ENCODE results near the gene TRIL. TPM values are rescaled to one million over a fixed set of nuclear protein-coding genes. Genes with fewer than 3 reads are reported as not detected.
A peak's percentile ranks its signal among the peaks of the same experiment; 100 is the strongest.

Gene TRIL
- total and polyA plus RNA-seq, 2 of the 13 experiments (the other 11 are each of a cell fraction or from before 2014, with no cell fraction given) = 0.18 to 0.40 TPM

- TF ChIP-seq ZNF570 (CRISPR knock-in tag; IDR thresholded peaks at IDR 0.05; ENCODE audit: borderline replicate concordance) (no peak), XRCC5 (optimal IDR thresholded peaks at IDR 0.05; ENCODE audit: low read length) (peak; percentile 65), TEAD3 (CRISPR knock-in tag; optimal IDR thresholded peaks at IDR 0.05; ENCODE audit: borderline replicate concordance) (peak; percentile 40), SMARCC2 (IDR thresholded peaks at IDR 0.05) (no peak)
Measured at GRCh38 chr7:28921822-28922221, 36.3 kb downstream of the TRIL start (continued).

GRCh38 chr7:28920424-28920823, 37.7 kb downstream of the TRIL start:
- no peaks in the 10 kb centered on the region for H4K20me1 ChIP-seq (ENCODE audit: insufficient read depth, low read length)
- H3K4me2 ChIP-seq (ENCODE audit: low read depth, low read length) = no peak overlapping the region
- no peak overlapping the region for H3K27ac ChIP-seq (ENCODE audit: extremely low read length, insufficient read depth, low read length)
- H3K4me1 ChIP-seq (ENCODE audit: insufficient read depth, low read length) = peaks cover 19% of the 10 kb centered on the region
- no peak overlapping the region for H3K9ac ChIP-seq (ENCODE audit: insufficient read depth, low read depth, low read length)
- in situ Hi-C loops (cut with HindIII; ENCODE audit: extremely low pct_ligation_motif_present, low pct_unique_long_range_greater_than_20kb) = loop anchor here (5.0 to 10.0 kb wide), 5 partner anchors 37 to 644 kb away; partner anchors contain the start of genes PRR15 and TRIL
- H3K4me3 ChIP-seq (replicated peaks in 1 of 3; ENCODE audit: insufficient read depth in 1 of 3, low read depth in 2 of 3, low read length in 3 of 3) = no peak overlapping the region
- FAIRE-seq (no peak), DNase-seq (ENCODE audit: low spot score) (no peak), ATAC-seq (no peak)
- 70% methylated on average over 6 of the region's 6 CpGs for WGBS (ENCODE audit: low lambda C conversion rate)
- H2AFZ ChIP-seq (ENCODE audit: low read length) = no peak overlapping the region
- H3K79me2 ChIP-seq (ENCODE audit: insufficient read depth, low read length) = no peaks in the 10 kb centered on the region
- no TSS peak for BruUV-seq (replicated peaks)
- no peaks in the 10 kb centered on the region for H3K36me3 ChIP-seq (replicated peaks in 1 of 2; ENCODE audit: control insufficient read depth in 1 of 2, insufficient read depth in 2 of 2, low read length in 2 of 2)
- ChIA-PET POLR2A (no interaction called here), CTCF (ENCODE audit: low intra/inter-chr PET ratio, low total read pairs) (interaction anchor here (3.7 kb wide), 1 partner anchor 181 kb away, joined by 57 read pairs; no protein-coding TSS in a partner anchor)
- no peaks in the 10 kb centered on the region for H3K9me3 ChIP-seq (ENCODE audit: low read length)
- no peak for TF ChIP-seq ZBTB14 (CRISPR knock-in tag; IDR thresholded peaks at IDR 0.05)
- TF ChIP-seq KDM2A (CRISPR knock-in tag; IDR thresholded peaks at IDR 0.05; ENCODE audit: borderline replicate concordance, low read depth) = no peak
- H3K27me3 ChIP-seq (ENCODE audit: control insufficient read depth in 1 of 2, insufficient read depth in 2 of 2, low read length in 2 of 2) = no peaks in the 10 kb centered on the region
- intact Hi-C loops (cut with micrococcal nuclease; ENCODE audit: unreplicated experiment) = loop anchor here (5.0 kb wide), 2 partner anchors 427 to 692 kb away; no protein-coding TSS in a partner anchor

GRCh38 chr7:28919510-28919909, 38.6 kb downstream of the TRIL start:
- BruUV-seq (replicated peaks) = no TSS peak
- Histone ChIP-seq H3K27me3 (ENCODE audit: control insufficient read depth in 1 of 2, insufficient read depth in 2 of 2, low read length in 2 of 2) (no peaks in the 10 kb centered on the region), H4K20me1 (ENCODE audit: insufficient read depth, low read length) (no peaks in the 10 kb centered on the region), H3K4me3 (replicated peaks in 1 of 3; ENCODE audit: insufficient read depth in 1 of 3, low read depth in 2 of 3, low read length in 3 of 3) (no peak overlapping the region), H3K9me3 (ENCODE audit: low read length) (no peaks in the 10 kb centered on the region), H3K36me3 (replicated peaks in 1 of 2; ENCODE audit: control insufficient read depth in 1 of 2, insufficient read depth in 2 of 2, low read length in 2 of 2) (no peaks in the 10 kb centered on the region), H2AFZ (ENCODE audit: low read length) (no peak overlapping the region), H3K79me2 (ENCODE audit: insufficient read depth, low read length) (no peaks in the 10 kb centered on the region), H3K9ac (ENCODE audit: insufficient read depth, low read depth, low read length) (no peak overlapping the region), H3K4me2 (ENCODE audit: low read depth, low read length) (no peak overlapping the region), H3K27ac (ENCODE audit: extremely low read length, insufficient read depth, low read length) (no peak overlapping the region), H3K4me1 (ENCODE audit: insufficient read depth, low read length) (peaks cover 19% of the 10 kb centered on the region)
- WGBS (ENCODE audit: low lambda C conversion rate) = 35% methylated on average over 9 of the region's 9 CpGs
- intact Hi-C loops (cut with micrococcal nuclease; ENCODE audit: unreplicated experiment) = no loop called here
- FAIRE-seq (no peak), ATAC-seq (no peak), DNase-seq (ENCODE audit: low spot score) (no peak)
- ChIA-PET POLR2A (no interaction called here), CTCF (ENCODE audit: low intra/inter-chr PET ratio, low total read pairs) (no interaction called here)
- in situ Hi-C loops (cut with HindIII; ENCODE audit: extremely low pct_ligation_motif_present, low pct_unique_long_range_greater_than_20kb) = no loop called here
- TF ChIP-seq TOPORS (CRISPR knock-in tag; IDR thresholded peaks at IDR 0.05) = no peak
- TF ChIP-seq ZNF280B (CRISPR knock-in tag; IDR thresholded peaks at IDR 0.05; ENCODE audit: borderline replicate concordance) = no peak

Data from HepG2 (cell line).